Choroid plexus epithelial cell (primary cell): ENCODE results near the gene MADCAM1.

Source experiments
- DNase-seq: peaks from one replicate; pipeline ENCODE4 v3.0.0-alpha.2; 2010; ENCODE audit warnings: low read depth
- H3K4me3 ChIP-seq: 2 replicates; pipeline ENCODE4 v1.5.1; 2011; ENCODE audit warnings: low read depth, mild to moderate bottlenecking, control low read depth, low read length, moderate library complexity
- TF ChIP-seq, protein P1 (sequence below): conservative IDR thresholded peaks from 2 replicates; pipeline ENCODE4 v1.5.1; 2011; ENCODE audit warnings: low read depth, mild to moderate bottlenecking, control low read depth, inconsistent platforms, low read length, moderate library complexity

MADCAM1 gene

DNA sequence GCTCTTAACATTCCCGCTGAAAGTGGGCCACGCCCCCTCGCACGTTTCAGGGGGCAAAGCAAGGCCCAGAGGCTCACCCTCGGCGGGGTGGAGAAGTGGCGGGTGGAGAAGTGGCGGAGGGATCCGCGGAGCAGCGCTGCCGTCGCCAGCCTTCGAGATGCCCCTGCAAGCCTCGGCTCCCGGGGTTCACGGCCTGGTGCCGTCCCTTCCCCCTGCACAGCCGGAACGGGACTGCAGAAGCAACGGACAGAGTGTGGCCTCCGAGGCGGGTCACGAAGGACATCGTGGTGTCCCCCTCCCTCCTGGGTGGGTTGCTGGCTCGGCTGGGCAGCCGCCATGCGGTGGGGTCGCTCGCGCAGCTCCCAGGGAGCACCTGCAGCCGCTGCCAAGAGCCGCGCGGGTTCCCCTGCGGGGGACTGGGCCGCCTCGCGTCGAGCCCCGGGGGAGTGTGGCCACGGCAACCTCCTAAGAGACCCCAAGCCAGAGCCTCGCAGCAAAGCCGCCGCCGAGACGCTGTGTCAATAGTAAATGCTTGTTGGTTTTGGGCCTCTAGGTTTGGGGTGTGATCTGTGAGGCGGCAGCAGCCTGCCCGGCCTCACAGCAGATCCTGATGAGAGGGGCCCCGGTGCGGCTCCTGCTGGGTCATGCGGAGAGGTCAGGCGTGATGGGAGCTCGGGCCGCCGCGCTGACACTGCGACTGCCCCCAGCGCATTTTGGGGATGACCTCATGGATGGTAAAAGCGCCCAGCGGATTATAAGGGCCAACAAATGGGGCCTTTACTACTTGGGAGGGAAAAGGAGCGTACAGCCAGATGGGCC, 16.5 kb downstream of the MADCAM1 start:
- TF ChIP-seq, protein P1, sequence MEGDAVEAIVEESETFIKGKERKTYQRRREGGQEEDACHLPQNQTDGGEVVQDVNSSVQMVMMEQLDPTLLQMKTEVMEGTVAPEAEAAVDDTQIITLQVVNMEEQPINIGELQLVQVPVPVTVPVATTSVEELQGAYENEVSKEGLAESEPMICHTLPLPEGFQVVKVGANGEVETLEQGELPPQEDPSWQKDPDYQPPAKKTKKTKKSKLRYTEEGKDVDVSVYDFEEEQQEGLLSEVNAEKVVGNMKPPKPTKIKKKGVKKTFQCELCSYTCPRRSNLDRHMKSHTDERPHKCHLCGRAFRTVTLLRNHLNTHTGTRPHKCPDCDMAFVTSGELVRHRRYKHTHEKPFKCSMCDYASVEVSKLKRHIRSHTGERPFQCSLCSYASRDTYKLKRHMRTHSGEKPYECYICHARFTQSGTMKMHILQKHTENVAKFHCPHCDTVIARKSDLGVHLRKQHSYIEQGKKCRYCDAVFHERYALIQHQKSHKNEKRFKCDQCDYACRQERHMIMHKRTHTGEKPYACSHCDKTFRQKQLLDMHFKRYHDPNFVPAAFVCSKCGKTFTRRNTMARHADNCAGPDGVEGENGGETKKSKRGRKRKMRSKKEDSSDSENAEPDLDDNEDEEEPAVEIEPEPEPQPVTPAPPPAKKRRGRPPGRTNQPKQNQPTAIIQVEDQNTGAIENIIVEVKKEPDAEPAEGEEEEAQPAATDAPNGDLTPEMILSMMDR, result no peak
- no peak overlapping the region for H3K4me3 ChIP-seq
- no peak for DNase-seq

DNA sequence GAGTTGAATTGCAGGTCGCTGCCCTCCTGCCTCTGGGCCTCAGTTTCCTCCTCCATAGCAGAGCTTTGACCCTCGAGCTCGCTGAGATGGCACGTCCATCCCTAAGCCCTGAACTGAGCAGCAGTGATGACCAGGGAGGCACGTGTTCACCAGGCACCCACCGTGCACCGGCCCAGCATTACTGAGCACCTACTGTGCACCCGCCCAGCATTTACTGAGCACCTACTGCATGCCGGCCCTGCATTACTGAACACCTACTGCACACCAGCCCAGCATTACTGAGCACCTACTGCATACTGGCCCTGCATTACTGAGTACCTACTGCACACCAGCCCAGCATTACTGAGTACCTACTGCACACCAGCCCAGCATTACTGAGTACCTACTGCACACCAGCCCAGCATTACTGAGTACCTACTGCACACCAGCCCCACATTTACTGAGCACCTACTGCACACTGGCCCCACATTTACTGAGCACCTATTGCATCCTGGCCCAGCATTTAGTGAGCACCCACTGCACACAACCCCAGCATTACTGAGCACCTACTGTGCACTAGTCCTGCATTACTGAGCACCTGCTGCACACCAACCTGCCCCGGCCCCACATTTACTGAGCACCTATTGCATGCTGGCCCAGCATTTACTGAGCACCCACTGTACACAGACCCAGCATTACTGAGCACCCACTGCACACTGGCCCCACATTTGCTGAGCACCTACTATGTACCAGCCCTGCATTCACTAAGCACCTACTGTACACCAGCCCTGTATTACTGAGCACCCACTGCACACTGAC, 17.3 kb downstream of the MADCAM1 start:
- DNase-seq, result no peak
- TF ChIP-seq, protein P1, result no peak
- no peak overlapping the region for H3K4me3 ChIP-seq

DNA sequence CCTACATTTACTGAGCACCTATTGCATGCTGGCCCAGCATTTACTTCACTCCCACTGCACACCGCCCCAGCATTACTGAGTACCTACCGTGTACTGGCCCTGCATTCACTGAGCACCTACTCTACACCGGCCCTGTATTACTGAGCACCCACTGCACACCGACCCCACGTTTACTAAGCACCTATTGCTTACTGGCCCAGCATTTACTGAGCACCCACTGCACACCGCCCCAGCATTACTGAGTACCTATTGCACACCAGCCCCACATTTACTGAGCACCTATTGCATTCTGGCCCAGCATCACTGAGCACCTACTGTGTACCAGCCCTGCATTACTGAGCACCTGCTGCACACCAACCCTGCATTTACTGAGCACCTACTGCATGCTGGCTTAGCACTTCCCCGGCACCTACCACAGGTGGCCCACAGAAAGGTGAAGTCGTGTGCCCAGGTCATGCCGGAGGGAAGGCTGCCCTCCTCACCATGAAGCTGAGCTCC, 17.9 kb downstream of the MADCAM1 start:
- no peak overlapping the region for H3K4me3 ChIP-seq
- no peak for DNase-seq
- TF ChIP-seq, protein P1, result no peak

- H3K4me3 ChIP-seq, result no peak overlapping the region
- TF ChIP-seq, protein P1, result no peak
- no peak for DNase-seq
Measured at GRCh38 chr19:517721-518597, 21.7 kb downstream of the MADCAM1 start.

GRCh38 chr19:518598-519231, 22.4 kb downstream of the MADCAM1 start:
- TF ChIP-seq, protein P1, result no peak
- H3K4me3 ChIP-seq, result no peak overlapping the region
- no peak for DNase-seq

- DNase-seq, result no peak
- H3K4me3 ChIP-seq, result no peak overlapping the region
- TF ChIP-seq, protein P1, result no peak
Measured at GRCh38 chr19:519449-519865, 23.2 kb downstream of the MADCAM1 start.
